Effector memory CD4-positive, alpha-beta T cell (primary cell): ENCODE measurements around the gene FOXS1.

Experiments
- DNase-seq, 3 donors: peaks; one replicate each; pipeline ENCODE4 v3.0.0-alpha.2; 2020
- H3K27ac ChIP-seq: 2 replicates; pipeline ENCODE4 v1.7.0; 2013; ENCODE audit warnings: mild to moderate bottlenecking, low read length, moderate library complexity; ENCODE audit not compliant: insufficient read depth, poor library complexity, severe bottlenecking
- H3K27me3 ChIP-seq: replicated peaks from 2 replicates; pipeline ENCODE4 v1.7.0; 2013; ENCODE audit warnings: mild to moderate bottlenecking, low read length; ENCODE audit not compliant: insufficient read depth, control insufficient read depth, poor library complexity, severe bottlenecking
- H3K36me3 ChIP-seq: 2 replicates; pipeline ENCODE4 v1.7.0; 2013; ENCODE audit warnings: mild to moderate bottlenecking, low read length, moderate library complexity; ENCODE audit not compliant: control insufficient read depth, insufficient read depth
- H3K4me1 ChIP-seq: 2 replicates; pipeline ENCODE4 v1.7.0; 2013; ENCODE audit warnings: low read length, mild to moderate bottlenecking; ENCODE audit not compliant: control insufficient read depth, insufficient read depth, poor library complexity, severe bottlenecking
- H3K4me3 ChIP-seq: 2 replicates; pipeline ENCODE4 v1.7.0; 2013; ENCODE audit warnings: low read length, low read depth, mild to moderate bottlenecking; ENCODE audit not compliant: insufficient read depth, poor library complexity, severe bottlenecking
- H3K9me3 ChIP-seq: 2 replicates; pipeline ENCODE4 v1.7.0; 2013; ENCODE audit warnings: mild to moderate bottlenecking, low read length, moderate library complexity; ENCODE audit not compliant: control insufficient read depth
- total RNA-seq, 3 donors: gene quantifications; one replicate each; lab custom pipeline; 2026; lab: John Stamatoyannopoulos, UW

The FOXS1 gene
- total RNA-seq: 0 reads per million in 3 donors

DNA sequence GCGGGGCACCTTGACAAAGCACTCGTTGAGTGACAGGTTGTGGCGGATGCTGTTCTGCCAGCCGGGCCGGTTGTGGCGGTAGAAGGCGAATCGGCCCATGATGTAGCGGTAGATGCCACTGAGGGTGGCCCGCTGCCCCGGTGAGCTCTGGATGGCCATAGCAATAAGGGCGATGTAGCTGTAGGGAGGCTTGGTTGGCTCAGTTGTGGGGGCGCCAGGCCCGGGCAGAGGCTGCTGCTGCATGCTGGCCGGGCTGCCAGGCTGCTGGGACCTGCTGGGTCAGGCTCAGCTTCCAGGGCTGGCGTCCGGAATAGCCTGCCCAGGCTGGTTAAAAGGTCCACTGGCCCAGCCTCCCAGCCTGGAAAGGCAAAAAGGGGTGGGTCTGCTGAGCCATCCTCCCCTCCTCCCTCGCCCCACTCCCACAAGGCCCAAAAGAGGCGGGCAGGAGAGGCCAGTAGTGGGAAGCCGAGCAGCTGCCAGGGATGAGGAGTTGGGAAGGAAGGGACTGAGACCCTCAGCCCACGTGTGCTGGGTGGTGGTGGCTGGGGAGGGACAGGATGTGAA lies at the start of gene FOXS1:
Gene FOXS1 (minus strand): TSS at position 305 of the 564 bp plus-strand sequence. CDS start 62 bp downstream, at position 243.
- Histone ChIP-seq H3K27me3 (no peaks in the 10 kb centered on the region), H3K27ac (no peak within 1 kb of the TSS), H3K36me3 (no peaks in the 10 kb centered on the region), H3K9me3 (no peaks in the 10 kb centered on the region), H3K4me1 (no peaks in the 10 kb centered on the region), H3K4me3 (no peak within 1 kb of the TSS)
- no peak for DNase-seq

DNA sequence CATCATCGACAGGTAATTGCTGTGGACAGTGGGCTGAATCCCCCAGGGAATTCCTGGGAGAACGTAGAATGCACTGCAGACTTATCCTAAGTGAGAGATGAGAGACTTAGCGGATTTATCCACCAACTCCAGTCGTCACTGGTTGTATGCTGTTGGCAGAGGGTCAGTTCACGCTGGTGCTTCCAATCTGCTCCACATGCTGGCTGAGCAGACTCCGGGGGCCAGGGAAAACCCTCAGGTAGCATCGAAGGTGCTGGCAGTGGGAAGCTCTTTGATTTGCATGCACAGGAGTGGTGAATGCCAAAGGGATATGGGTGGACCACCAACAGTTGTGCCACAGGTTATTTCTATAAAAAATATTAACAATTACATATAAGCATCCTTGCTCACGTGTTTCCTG lies 45.2 kb upstream of the FOXS1 start:
- H3K27me3 ChIP-seq: no peaks in the 10 kb centered on the region
- H3K36me3 ChIP-seq: no peaks in the 10 kb centered on the region
- no peak overlapping the region for H3K27ac ChIP-seq
- no peak overlapping the region for H3K4me3 ChIP-seq
- DNase-seq: no peak
- no peaks in the 10 kb centered on the region for H3K9me3 ChIP-seq
- no peaks in the 10 kb centered on the region for H3K4me1 ChIP-seq

DNA sequence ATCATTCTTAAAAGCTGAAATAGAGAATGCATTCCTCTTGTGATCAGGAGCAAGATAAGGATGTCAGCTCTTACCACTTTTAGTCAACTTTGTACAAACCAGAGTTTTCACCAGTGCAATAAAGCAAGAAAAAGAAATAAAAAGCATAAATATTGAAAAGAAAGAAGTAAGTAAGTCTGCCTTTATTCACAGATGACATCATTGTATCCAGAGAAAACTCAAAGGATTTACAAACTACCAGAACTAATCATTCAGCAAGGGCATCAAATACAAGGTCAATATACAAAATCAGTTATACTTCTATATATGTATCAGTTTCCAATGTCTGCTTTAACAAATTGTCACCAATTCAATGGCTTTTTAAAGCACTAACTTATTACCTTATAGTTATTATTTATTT lies 38.4 kb upstream of the FOXS1 start:
- Histone ChIP-seq H3K27ac (no peak overlapping the region), H3K36me3 (no peaks in the 10 kb centered on the region), H3K4me1 (peaks cover 6% of the 10 kb centered on the region), H3K4me3 (no peak overlapping the region), H3K27me3 (no peaks in the 10 kb centered on the region), H3K9me3 (no peaks in the 10 kb centered on the region)
- no peak for DNase-seq

DNA sequence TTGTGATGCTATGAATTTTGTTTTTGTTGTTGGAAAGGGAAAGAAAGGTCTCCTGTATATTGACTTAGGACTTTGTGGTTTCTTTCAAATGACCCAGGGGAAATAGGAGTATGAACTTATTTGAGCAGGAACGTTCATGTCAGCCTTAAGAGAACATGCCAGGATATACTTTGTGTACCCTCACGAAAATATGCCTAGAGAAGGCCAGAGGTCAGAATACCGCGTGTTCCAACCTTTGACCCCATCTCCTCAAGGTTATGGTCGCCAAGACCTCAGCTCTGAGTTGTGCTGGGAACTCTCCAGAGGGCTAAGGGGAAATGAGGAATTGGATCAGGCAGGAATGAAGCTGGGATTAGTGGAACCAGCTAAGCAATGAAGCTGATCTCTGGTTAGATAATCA lies 36.5 kb upstream of the FOXS1 start:
- no peaks in the 10 kb centered on the region for H3K27me3 ChIP-seq
- no peak overlapping the region for H3K4me3 ChIP-seq

DNA sequence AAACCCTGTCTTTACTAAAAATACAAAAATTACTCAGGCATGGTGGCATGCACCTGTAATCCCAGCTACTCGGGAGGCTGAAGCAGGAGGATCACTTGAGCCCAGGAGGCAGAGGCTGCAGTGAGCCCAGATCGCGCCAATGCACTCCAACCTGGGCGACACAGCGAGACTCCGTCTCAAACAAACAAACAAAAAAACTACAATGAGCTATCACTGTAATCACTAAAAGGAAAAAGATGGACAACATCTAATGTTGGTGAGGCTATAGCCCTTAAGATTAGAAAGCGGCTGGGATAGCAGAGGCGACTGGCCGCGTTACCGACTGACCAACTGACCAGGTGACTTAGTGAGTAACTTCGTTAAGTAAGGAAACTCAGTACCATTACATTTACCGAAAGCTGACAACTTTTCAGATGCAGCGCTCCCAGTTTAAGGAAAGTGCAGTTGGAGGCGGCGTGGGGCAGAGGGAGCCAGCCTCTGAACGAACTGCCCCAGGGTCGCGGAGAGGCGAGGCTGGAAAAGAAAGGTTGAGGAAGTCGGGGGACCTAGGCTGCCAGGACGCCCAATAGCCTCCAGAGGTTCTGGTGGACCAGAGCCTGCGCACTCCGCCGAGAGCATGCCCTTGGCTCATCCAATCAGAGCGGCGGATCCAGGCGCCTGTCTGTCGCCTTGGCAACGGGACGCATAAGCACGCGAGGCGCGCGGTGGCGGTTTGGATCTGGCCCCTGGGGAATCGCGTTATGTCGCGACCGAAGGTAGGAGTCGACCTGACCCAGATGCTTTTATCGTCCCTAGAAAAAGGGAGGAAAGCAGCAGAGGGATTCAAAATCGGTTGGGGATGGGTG lies 34.0 kb upstream of the FOXS1 start:
- peak overlapping the region; percentile 22 for H3K27ac ChIP-seq

More for the DNA sequence above, 36.5 kb upstream of the FOXS1 start:
- Histone ChIP-seq H3K36me3 (no peaks in the 10 kb centered on the region), H3K9me3 (no peaks in the 10 kb centered on the region), H3K4me1 (peaks cover 6% of the 10 kb centered on the region), H3K27ac (no peak overlapping the region)
- DNase-seq: no peak

DNA sequence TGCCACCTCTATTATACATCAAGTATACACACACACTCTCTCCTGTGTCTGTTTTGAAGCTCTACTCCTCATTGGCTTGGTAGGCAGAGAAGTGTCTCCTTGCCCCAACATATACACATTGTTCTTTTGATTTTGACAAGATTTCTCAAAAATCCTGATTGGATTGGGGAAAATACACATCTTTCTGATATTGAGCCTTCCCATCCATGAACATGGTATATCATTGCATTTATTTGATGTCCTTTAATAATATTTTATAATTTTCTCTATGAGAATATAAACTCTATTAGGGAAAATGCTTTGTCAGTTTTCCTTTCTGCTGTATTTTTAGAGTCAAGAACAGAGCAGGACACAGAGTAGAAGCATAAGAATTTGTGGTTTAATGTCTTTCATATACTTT lies 32.3 kb upstream of the FOXS1 start:
- H3K9me3 ChIP-seq: no peaks in the 10 kb centered on the region
- no peak overlapping the region for H3K4me3 ChIP-seq
- no peak for DNase-seq
- H3K27me3 ChIP-seq: no peaks in the 10 kb centered on the region
- no peak overlapping the region for H3K27ac ChIP-seq
- H3K36me3 ChIP-seq: no peaks in the 10 kb centered on the region
- peaks cover 6% of the 10 kb centered on the region for H3K4me1 ChIP-seq

More for the DNA sequence above, 34.0 kb upstream of the FOXS1 start:
- Histone ChIP-seq H3K27me3 (no peaks in the 10 kb centered on the region), H3K9me3 (no peaks in the 10 kb centered on the region), H3K4me1 (peaks cover 6% of the 10 kb centered on the region), H3K36me3 (no peaks in the 10 kb centered on the region), H3K4me3 (peak overlapping the region; percentile 63)
- DNase-seq: peak; percentile 62 to 71 (median 63)

DNA sequence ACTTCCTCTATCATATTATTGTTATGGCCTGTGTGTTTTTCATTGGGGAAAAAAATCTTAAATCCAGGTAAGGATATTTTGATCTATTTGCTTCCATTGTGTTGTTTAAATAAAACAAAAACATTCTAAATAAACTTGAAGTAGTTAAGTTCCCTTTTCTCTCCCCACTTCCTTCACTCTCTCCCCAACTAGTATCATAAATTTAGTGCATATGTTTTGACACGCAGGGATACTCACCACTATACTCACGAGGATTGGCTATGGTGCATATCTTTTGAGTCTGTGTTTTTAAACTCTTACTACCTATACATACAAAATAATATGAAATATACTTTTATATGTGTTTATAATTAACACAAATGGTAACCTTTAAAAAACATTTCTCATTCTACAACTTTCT lies 30.3 kb upstream of the FOXS1 start:
- H3K27ac ChIP-seq: no peak overlapping the region
- DNase-seq: no peak
- H3K4me3 ChIP-seq: no peak overlapping the region
- H3K36me3 ChIP-seq: no peaks in the 10 kb centered on the region
- peaks cover 9% of the 10 kb centered on the region for H3K4me1 ChIP-seq
- H3K27me3 ChIP-seq: peaks cover 6% of the 10 kb centered on the region
- no peaks in the 10 kb centered on the region for H3K9me3 ChIP-seq

DNA sequence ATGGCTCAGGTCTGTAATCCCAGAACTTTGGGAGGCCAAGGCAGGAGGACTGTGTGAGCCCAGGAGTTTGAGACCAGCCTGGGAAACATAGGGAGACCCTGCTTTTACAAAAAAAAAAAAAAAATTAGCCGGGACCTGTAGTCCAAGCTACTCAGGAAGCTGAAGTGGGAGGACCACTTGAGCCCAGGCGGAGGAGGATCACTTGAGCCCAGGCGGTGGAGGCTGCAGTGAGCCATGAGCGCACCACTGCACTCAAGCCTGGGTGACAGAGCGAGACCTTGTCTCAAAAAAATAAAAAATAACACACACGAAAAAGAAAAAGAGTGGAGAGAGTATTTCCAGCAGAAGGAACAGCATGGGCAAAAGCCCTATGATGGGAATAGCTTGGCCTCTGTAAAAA lies 27.0 kb upstream of the FOXS1 start:
- H3K4me3 ChIP-seq: no peak overlapping the region
- no peaks in the 10 kb centered on the region for H3K9me3 ChIP-seq
- no peaks in the 10 kb centered on the region for H3K36me3 ChIP-seq
- peaks cover 14% of the 10 kb centered on the region for H3K4me1 ChIP-seq
- no peak for DNase-seq
- H3K27ac ChIP-seq: no peak overlapping the region
- H3K27me3 ChIP-seq: peaks cover 24% of the 10 kb centered on the region

DNA sequence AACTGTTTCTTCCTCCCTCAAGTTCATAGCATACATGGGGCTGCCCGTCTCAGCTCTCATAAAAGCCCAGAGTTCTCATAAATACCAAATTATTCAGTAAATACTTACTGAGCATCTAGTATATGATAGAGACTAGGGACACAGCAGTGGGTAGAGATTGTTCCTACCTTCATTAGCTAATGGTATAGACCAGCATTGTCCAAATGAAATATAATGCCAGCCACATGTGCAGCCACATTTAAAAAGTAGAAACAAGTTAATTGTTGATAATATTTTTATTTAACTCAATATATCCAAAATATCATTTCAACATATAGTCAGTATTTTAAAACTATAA lies 26.2 kb upstream of the FOXS1 start:
- no peaks in the 10 kb centered on the region for H3K36me3 ChIP-seq
- no peak overlapping the region for H3K4me3 ChIP-seq
- no peak for DNase-seq
- peaks cover 24% of the 10 kb centered on the region for H3K27me3 ChIP-seq
- no peak overlapping the region for H3K27ac ChIP-seq
- no peaks in the 10 kb centered on the region for H3K9me3 ChIP-seq
- H3K4me1 ChIP-seq: peaks cover 14% of the 10 kb centered on the region
